ENCODE results near the gene NRL. TPM values are rescaled to one million over a fixed set of nuclear protein-coding genes. Genes with fewer than 3 reads are reported as not detected.

The NRL gene
- total RNA-seq, 1 experiment from 2014 or later: 1.3 TPM

GRCh38 chr14:24059841-24060388 is 54.8 kb downstream of the NRL start (continued):
- TF ChIP-seq ERG (CRISPR knock-in tag; IDR thresholded peaks at IDR 0.05): no peak
- TF ChIP-seq GTF2I (CRISPR knock-in tag; conservative IDR thresholded peaks at IDR 0.05): no peak
- TF ChIP-seq MAX (CRISPR knock-in tag; IDR thresholded peaks at IDR 0.05): no peak
- TF ChIP-seq NR1H2 (CRISPR knock-in tag; IDR thresholded peaks at IDR 0.05): no peak
- no peak for TF ChIP-seq TEAD1 (CRISPR knock-in tag; IDR thresholded peaks at IDR 0.05)
- TF ChIP-seq CTCF (IDR thresholded peaks at IDR 0.05): no peak
- TF ChIP-seq HMGXB4 (CRISPR knock-in tag; IDR thresholded peaks at IDR 0.05): no peak
- no peak for TF ChIP-seq ARID4B (CRISPR knock-in tag; IDR thresholded peaks at IDR 0.05; ENCODE audit: borderline replicate concordance)
- no peak for TF ChIP-seq ATF2 (CRISPR knock-in tag; IDR thresholded peaks at IDR 0.05; ENCODE audit: borderline replicate concordance, low read depth)
- TF ChIP-seq STAT6 (CRISPR knock-in tag; conservative IDR thresholded peaks at IDR 0.05; ENCODE audit: low read depth): no peak

- peak; percentile 39 for DNase-seq (ENCODE audit: low spot score)
- peak; percentile 78 for ATAC-seq
- CTCF ChIA-PET: interaction anchor here (0.7 to 4.9 kb wide), 42 partner anchors 9 to 539 kb away, joined by 3 to 320 read pairs (median 5); partner anchors contain the start of genes CHMP4A, CPNE6, DCAF11 and DHRS1
- POLR2A ChIA-PET: interaction anchor here (0.8 to 3.6 kb wide), 8 partner anchors 31 to 531 kb away, joined by 3 to 38 read pairs (median 5); partner anchors contain the start of genes DCAF11, NRL, PCK2 and RNF31
- no peak overlapping the region for H3K27ac Mint-ChIP-seq
- no peaks in the 10 kb centered on the region for H3K9me3 Mint-ChIP-seq
- peaks cover 6% of the 10 kb centered on the region for H3K4me1 Mint-ChIP-seq
- no peak overlapping the region for H3K4me3 Mint-ChIP-seq
- no peaks in the 10 kb centered on the region for H3K27me3 Mint-ChIP-seq (ENCODE audit: low read depth)
- H3K36me3 Mint-ChIP-seq: no peaks in the 10 kb centered on the region
- TF ChIP-seq ZNF281 (CRISPR knock-in tag; IDR thresholded peaks at IDR 0.05) (no peak), NR1H2 (CRISPR knock-in tag; IDR thresholded peaks at IDR 0.05) (no peak), FOXP4 (CRISPR knock-in tag; IDR thresholded peaks at IDR 0.05) (no peak), ZNF263 (CRISPR knock-in tag; IDR thresholded peaks at IDR 0.05; ENCODE audit: low read depth) (no peak), RORB (CRISPR knock-in tag; IDR thresholded peaks at IDR 0.05) (no peak)
Observed at GRCh38 chr14:24058951-24059475, 55.7 kb downstream of the NRL start.
